Cardiac muscle cell (in vitro differentiated cells and primary cell): ENCODE data around the gene HPCA. TPM values are rescaled to one million over a fixed set of nuclear protein-coding genes. Genes with fewer than 3 reads are reported as not detected.
A peak's percentile ranks its signal among the peaks of the same experiment; 100 is the strongest.

Experiments
- DNase-seq, 2 donors: peaks; one replicate each; pipeline versions ENCODE4 v3.0.0 to v3.0.0-alpha.2; 2010 to 2017; ENCODE audit warnings: low read depth in 1 of 2, low spot score in 1 of 2
- H3K27ac ChIP-seq: fragments of 200-600 bp; sonication (generic); 2 replicates; pipeline ENCODE4 v1.5.1; 2016
- H3K27me3 ChIP-seq: fragments of 200-600 bp; sonication (generic); 2 replicates; pipeline ENCODE4 v1.6.0; 2016; ENCODE audit warnings: control low read depth
- H3K36me3 ChIP-seq: fragments of 200-600 bp; sonication (generic); 2 replicates; pipeline ENCODE4 v1.5.1; 2016; ENCODE audit warnings: control low read depth
- H3K4me1 ChIP-seq: fragments of 200-600 bp; sonication (generic); 2 replicates; pipeline ENCODE4 v1.8.1; 2017; ENCODE audit warnings: low read depth, mild to moderate bottlenecking, mixed run types
- H3K4me3 ChIP-seq: fragments of 200-600 bp; sonication (generic); 2 replicates; pipeline ENCODE4 v1.5.1; 2016; ENCODE audit warnings: mild to moderate bottlenecking
- H3K9me3 ChIP-seq: fragments of 200-600 bp; sonication (generic); 2 replicates; pipeline ENCODE4 v1.5.1; 2017; ENCODE audit warnings: low read depth, mild to moderate bottlenecking, control low read depth
- CTCF ChIP-seq: IDR thresholded peaks from 2 replicates; pipeline ENCODE4 v1.5.1; 2012; ENCODE audit warnings: low read depth, mild to moderate bottlenecking, low read length
- polyA plus RNA-seq: library from polyadenylated mRNA; unstranded; fragments of >200 nt; fragmentation: Nextera tagmentation; extraction: Ambion mirVana; gene quantifications from 2 replicates; pipeline ENCODE4 v1.2.1, GENCODE V29; 2016
- total RNA-seq: library from RNA; depleted of rRNA; stranded (reverse); fragments of >200 nt; gene quantifications from 2 replicates; pipeline ENCODE4 v1.2.3, GENCODE V29; 2016

HPCA gene
- total and polyA plus RNA-seq, 2 experiments from 2014 or later: not detected

GRCh38 chr1:32929366-32929765 is 43.1 kb downstream of the HPCA start:
- no peak for DNase-seq
- TF ChIP-seq CTCF: no peak
- H3K9me3 ChIP-seq: no peaks in the 10 kb centered on the region
- no peak overlapping the region for H3K27ac ChIP-seq
- no peaks in the 10 kb centered on the region for H3K27me3 ChIP-seq
- H3K36me3 ChIP-seq: no peaks in the 10 kb centered on the region
- no peak overlapping the region for H3K4me3 ChIP-seq
- H3K4me1 ChIP-seq: peaks cover 23% of the 10 kb centered on the region

GRCh38 chr1:32931760-32932159 is 45.5 kb downstream of the HPCA start:
- Histone ChIP-seq H3K9me3 (no peaks in the 10 kb centered on the region), H3K27me3 (no peaks in the 10 kb centered on the region), H3K4me1 (peaks cover 5% of the 10 kb centered on the region), H3K4me3 (no peak overlapping the region), H3K36me3 (peaks cover 6% of the 10 kb centered on the region), H3K27ac (no peak overlapping the region)
- no peak for TF ChIP-seq CTCF
- DNase-seq: no peak

GRCh38 chr1:32933742-32934322 is 47.5 kb downstream of the HPCA start:
- no peak overlapping the region for H3K27ac ChIP-seq
- H3K4me3 ChIP-seq: no peak overlapping the region
- no peaks in the 10 kb centered on the region for H3K9me3 ChIP-seq
- peak; percentile 15 to 66 for DNase-seq
- TF ChIP-seq CTCF: no peak
- peaks cover 6% of the 10 kb centered on the region for H3K36me3 ChIP-seq
- H3K27me3 ChIP-seq: no peaks in the 10 kb centered on the region
- H3K4me1 ChIP-seq: peaks cover 5% of the 10 kb centered on the region

GRCh38 chr1:32934535-32934934 is 48.2 kb downstream of the HPCA start:
- Histone ChIP-seq H3K36me3 (peaks cover 6% of the 10 kb centered on the region), H3K9me3 (no peaks in the 10 kb centered on the region), H3K27ac (no peak overlapping the region), H3K4me3 (no peak overlapping the region), H3K27me3 (no peaks in the 10 kb centered on the region), H3K4me1 (peaks cover 5% of the 10 kb centered on the region)
- TF ChIP-seq CTCF: no peak
- no peak for DNase-seq

GRCh38 chr1:32937061-32937460 is 50.8 kb downstream of the HPCA start:
- peaks cover 9% of the 10 kb centered on the region for H3K36me3 ChIP-seq
- DNase-seq: no peak
- TF ChIP-seq CTCF: no peak

More at GRCh38 chr1:32937061-32937460, 50.8 kb downstream of the HPCA start:
- H3K27me3 ChIP-seq: no peaks in the 10 kb centered on the region
- no peaks in the 10 kb centered on the region for H3K9me3 ChIP-seq
- no peak overlapping the region for H3K27ac ChIP-seq
- H3K4me3 ChIP-seq: no peak overlapping the region
- H3K4me1 ChIP-seq: peaks cover 5% of the 10 kb centered on the region
